ENCODE results near the gene OSBPL8.
"Not testable (repeated sequence)": the region's sequence is repeated elsewhere in the genome, so short reads cannot be mapped to it uniquely, and the experiment has no call there.

OSBPL8 gene

DNA sequence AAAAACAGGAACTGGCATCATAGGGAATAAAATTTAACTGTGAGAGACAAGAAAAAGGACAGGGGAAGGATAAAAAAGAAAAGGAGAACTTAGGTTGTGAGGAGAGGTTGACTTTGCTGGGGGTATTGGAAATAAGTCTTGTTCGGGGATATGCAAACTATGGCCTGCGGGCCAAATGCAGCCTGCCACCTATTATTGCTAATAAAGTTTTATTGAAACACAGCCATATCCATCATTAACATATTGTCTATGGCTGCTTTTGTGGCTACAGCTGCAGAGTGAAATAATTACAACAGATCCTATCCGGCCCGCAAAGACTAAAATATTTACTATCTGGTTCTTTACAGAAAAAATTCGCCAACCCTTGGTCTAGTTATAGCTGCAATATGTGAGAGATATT lies 230.0 kb downstream of the OSBPL8 start:
- TF ChIP-seq, protein P1, sequence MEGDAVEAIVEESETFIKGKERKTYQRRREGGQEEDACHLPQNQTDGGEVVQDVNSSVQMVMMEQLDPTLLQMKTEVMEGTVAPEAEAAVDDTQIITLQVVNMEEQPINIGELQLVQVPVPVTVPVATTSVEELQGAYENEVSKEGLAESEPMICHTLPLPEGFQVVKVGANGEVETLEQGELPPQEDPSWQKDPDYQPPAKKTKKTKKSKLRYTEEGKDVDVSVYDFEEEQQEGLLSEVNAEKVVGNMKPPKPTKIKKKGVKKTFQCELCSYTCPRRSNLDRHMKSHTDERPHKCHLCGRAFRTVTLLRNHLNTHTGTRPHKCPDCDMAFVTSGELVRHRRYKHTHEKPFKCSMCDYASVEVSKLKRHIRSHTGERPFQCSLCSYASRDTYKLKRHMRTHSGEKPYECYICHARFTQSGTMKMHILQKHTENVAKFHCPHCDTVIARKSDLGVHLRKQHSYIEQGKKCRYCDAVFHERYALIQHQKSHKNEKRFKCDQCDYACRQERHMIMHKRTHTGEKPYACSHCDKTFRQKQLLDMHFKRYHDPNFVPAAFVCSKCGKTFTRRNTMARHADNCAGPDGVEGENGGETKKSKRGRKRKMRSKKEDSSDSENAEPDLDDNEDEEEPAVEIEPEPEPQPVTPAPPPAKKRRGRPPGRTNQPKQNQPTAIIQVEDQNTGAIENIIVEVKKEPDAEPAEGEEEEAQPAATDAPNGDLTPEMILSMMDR (IDR thresholded peaks at IDR 0.05; ENCODE audit: insufficient read depth, low read length, missing control alignments): no peak
- CTCF ChIA-PET: interaction anchor here (1.1 to 2.7 kb wide), 3 partner anchors 11 to 18 kb away, joined by 3 to 9 read pairs (median 3); partner anchors contain the start of gene BBS10
- H3K4me3 ChIP-seq (ENCODE audit: low read depth, low read length): no peak overlapping the region
- POLR2A ChIA-PET: no interaction called here
- DNase-seq (ENCODE audit: low read depth, low spot score): no peak

DNA sequence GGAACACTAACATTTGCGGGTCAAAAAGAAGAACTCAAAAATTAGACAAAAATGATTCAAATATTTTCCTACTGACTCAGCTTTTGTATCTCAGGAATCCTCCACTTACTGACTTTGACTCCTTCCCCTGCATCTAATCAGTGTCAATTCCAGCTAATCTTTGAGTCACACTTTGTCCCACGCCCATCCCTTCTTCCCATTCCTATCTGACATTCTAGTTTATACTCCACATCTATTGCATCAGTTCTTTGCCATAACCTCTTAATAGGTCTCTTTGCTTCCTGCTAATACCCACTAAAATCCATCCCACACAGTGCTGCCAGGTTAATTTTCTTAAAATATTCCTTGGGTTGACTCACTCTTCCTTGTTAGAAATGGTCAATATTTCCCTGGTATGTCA lies 230.4 kb downstream of the OSBPL8 start:
- TF ChIP-seq, protein P1 (IDR thresholded peaks at IDR 0.05; ENCODE audit: insufficient read depth, low read length, missing control alignments): no peak
- no peak overlapping the region for H3K4me3 ChIP-seq (ENCODE audit: low read depth, low read length)
- peak; percentile 77 for DNase-seq (ENCODE audit: low read depth, low spot score)
- POLR2A ChIA-PET: interaction anchor here (0.8 kb wide), 1 partner anchor 52 kb away, joined by 5 read pairs; no protein-coding TSS in a partner anchor
- CTCF ChIA-PET: interaction anchor here (1.1 to 2.7 kb wide), 3 partner anchors 13 to 804 kb away, joined by 3 to 9 read pairs (median 3); partner anchors contain the start of gene BBS10

- H3K4me3 ChIP-seq (ENCODE audit: low read depth, low read length); CTCF ChIA-PET; DNase-seq (ENCODE audit: low read depth, low spot score); POLR2A ChIA-PET: not testable (repeated sequence)
Measured at GRCh38 chr12:76319595-76320319, 239.8 kb downstream of the OSBPL8 start.

DNA sequence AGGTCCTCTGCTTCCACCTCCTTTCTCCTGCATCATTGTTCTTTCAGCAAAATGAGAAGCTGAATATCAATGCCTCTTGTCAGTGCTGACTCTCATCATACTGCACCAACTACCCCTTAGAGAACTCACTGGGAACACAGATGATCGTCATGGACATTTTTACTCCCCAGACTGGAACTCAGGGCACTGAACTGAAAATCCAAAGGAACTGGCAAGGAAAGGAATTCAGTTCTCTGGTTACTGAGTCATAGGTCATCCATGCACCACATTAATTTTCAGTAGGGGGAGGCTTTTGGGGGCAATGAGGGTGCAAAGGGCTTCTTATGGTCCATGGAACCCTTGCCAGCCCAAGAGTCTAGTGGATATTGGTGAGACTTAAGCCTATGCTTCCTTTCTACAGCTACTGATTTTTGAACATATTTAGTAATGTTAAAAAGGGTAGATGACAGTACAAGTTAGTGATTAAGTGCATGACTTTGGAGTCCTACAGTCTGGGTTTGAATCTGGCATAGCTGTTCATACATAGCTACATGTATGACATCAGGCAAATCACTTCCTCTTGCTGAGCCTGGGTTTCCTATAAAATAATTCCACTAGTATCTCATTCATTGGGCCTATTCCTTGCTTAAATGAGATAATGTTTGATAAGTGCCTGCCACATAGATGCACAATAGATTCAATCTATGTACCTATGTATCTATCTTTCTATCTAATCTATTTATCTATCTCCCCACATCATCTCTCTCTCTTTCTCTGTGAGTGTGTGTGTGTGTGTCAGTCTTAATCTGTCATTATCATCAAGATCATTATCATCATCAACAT lies 240.6 kb downstream of the OSBPL8 start:
- POLR2A ChIA-PET: no interaction called here
- CTCF ChIA-PET: no interaction called here
- TF ChIP-seq, protein P1 (IDR thresholded peaks at IDR 0.05; ENCODE audit: insufficient read depth, low read length, missing control alignments): no peak
- no peak for DNase-seq (ENCODE audit: low read depth, low spot score)
- H3K4me3 ChIP-seq (ENCODE audit: low read depth, low read length): no peak overlapping the region

- no peak for DNase-seq (ENCODE audit: low read depth, low spot score)
- TF ChIP-seq, protein P1 (IDR thresholded peaks at IDR 0.05; ENCODE audit: insufficient read depth, low read length, missing control alignments): no peak
- ChIA-PET POLR2A (no interaction called here), CTCF (no interaction called here)
- H3K4me3 ChIP-seq (ENCODE audit: low read depth, low read length): no peak overlapping the region
Measured at GRCh38 chr12:76317976-76318375, 241.6 kb downstream of the OSBPL8 start.

DNA sequence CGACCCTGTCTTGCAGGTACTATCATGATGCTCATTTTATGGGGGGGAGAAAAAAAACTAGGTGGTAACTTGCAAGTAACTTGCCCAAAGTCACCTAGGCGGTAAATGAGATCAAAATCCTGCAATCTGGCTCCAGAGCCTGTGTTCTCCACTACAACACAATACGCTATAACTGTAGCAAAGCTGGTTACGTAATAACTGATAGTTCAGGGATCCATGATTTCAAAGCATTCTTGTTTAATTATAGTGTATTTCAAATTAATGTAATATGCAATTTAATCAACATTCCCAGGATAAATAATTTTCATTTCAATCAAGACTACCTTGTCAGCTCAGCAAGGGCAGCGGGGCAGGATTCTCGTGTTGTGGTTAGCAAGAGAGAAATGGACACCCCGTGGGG lies 243.1 kb downstream of the OSBPL8 start:
- ChIA-PET CTCF (interaction anchor here (1.3 kb wide), 1 partner anchor 11 kb away, joined by 3 read pairs; no protein-coding TSS in a partner anchor), POLR2A (no interaction called here)
- TF ChIP-seq, protein P1 (IDR thresholded peaks at IDR 0.05; ENCODE audit: insufficient read depth, low read length, missing control alignments): no peak
- no peak overlapping the region for H3K4me3 ChIP-seq (ENCODE audit: low read depth, low read length)
- no peak for DNase-seq (ENCODE audit: low read depth, low spot score)
